GM23248 (cell line): Measurements from ENCODE around the gene C14orf93.

Experiments used
- EZH2 ChIP-seq: fragments of 200-600 bp; sonication (generic); IDR thresholded peaks from 2 replicates; pipeline ENCODE4 v1.6.1; 2018; ENCODE audit warnings: antibody characterized with exemption, mild to moderate bottlenecking; ENCODE audit not compliant: insufficient read depth, poor library complexity, severe bottlenecking
- EZH2phosphoT487 ChIP-seq: fragments of 200-600 bp; sonication (generic); IDR thresholded peaks from 2 replicates; pipeline ENCODE4 v1.6.1; 2018; ENCODE audit warnings: antibody characterized with exemption, moderate library complexity, mild to moderate bottlenecking, low read depth; ENCODE audit not compliant: insufficient read depth

DNA sequence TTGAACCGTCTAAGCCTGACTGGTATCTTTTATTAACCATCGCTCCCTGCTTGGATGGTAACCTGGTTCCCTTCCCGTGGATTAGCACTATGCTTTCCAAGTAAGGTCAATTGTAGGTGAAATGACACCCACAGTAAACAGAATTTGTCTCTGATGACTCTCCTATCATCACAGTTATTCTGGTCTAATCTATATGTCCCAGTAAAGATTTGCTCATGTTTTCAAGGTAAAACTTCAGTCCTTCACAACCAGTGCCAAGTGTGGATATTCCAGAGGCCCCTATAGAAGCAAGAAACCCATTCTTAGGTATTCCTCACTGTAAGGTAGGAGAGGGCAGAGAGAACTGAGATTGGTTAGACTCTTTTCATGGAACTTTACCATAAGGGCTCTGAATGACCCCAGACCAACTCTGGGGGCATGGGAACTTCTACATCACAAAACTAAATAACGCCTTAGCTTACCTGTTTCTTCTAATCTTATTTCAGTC, 43.1 kb downstream of the C14orf93 start:
- TF ChIP-seq EZH2phosphoT487 (no peak), EZH2 (no peak)
